IgD-negative memory B cell (primary cell): Measurements from ENCODE around the gene ZNF580. TPM values are rescaled to one million over a fixed set of nuclear protein-coding genes. Genes with fewer than 3 reads are reported as not detected.

Experiments
- H3K27ac Mint-ChIP-seq, 3 donors: one replicate each; pipeline ENCODE4 v1.8.0; 2020 to 2022; ENCODE audit warnings: mild to moderate bottlenecking in 3 of 3, mixed read lengths in 3 of 3, moderate library complexity in 1 of 3
- H3K27me3 Mint-ChIP-seq: one replicate; pipeline ENCODE4 v1.8.0; 2021; ENCODE audit warnings: mixed read lengths
- H3K36me3 Mint-ChIP-seq: one replicate; pipeline ENCODE4 v1.8.0; 2020; ENCODE audit warnings: mild to moderate bottlenecking, mixed read lengths
- H3K4me1 Mint-ChIP-seq, 3 donors: one replicate each; pipeline ENCODE4 v1.8.0; 2020 to 2022; ENCODE audit warnings: mixed read lengths in 3 of 3, mild to moderate bottlenecking in 1 of 3
- H3K4me3 Mint-ChIP-seq, 4 donors: one replicate each; pipeline ENCODE4 v1.8.0; 2020 to 2022; ENCODE audit warnings: mild to moderate bottlenecking in 4 of 4, mixed read lengths in 4 of 4, moderate library complexity in 3 of 4
- H3K9me3 Mint-ChIP-seq, 3 donors: one replicate each; pipeline ENCODE4 v1.8.0; 2020 to 2021; ENCODE audit warnings: mixed read lengths in 3 of 3, mild to moderate bottlenecking in 1 of 3
- polyA plus RNA-seq: library from polyadenylated mRNA; unstranded; fragments of 300-500 nt; fragmentation: Illumina TruSeq; gene quantifications from one replicate; pipeline ENCODE4 v1.2.3, GENCODE V29; 2021

The ZNF580 gene
- polyA plus RNA-seq, 1 donor from 2014 or later = 38.4 TPM

GRCh38 chr19:55601084-55601483, 39.7 kb upstream of the ZNF580 start:
- peaks cover 4 to 19% (median 17%) of the 10 kb centered on the region in 3 donors for H3K4me1 Mint-ChIP-seq
- peaks cover 0 to 5% (median 0%) of the 10 kb centered on the region in 3 donors for H3K9me3 Mint-ChIP-seq
- peak overlapping the region; percentile 79 to 93 (median 89) for H3K4me3 Mint-ChIP-seq
- peak overlapping the region; percentile 43 to 91 (median 89) for H3K27ac Mint-ChIP-seq
- peaks cover 6% of the 10 kb centered on the region for H3K36me3 Mint-ChIP-seq
- no peaks in the 10 kb centered on the region for H3K27me3 Mint-ChIP-seq

GRCh38 chr19:55602104-55603001, 38.4 kb upstream of the ZNF580 start:
- Mint-ChIP-seq H3K4me3 (peak overlapping the region in 2 of 4 donors; percentile 16 to 93), H3K27me3 (no peaks in the 10 kb centered on the region), H3K4me1 (peaks cover 8 to 30% (median 27%) of the 10 kb centered on the region in 3 donors), H3K27ac (peak overlapping the region in 1 of 3 donors; percentile 89), H3K36me3 (peaks cover 3% of the 10 kb centered on the region), H3K9me3 (peaks cover 0 to 5% (median 0%) of the 10 kb centered on the region in 3 donors)

- peaks cover 13 to 34% (median 34%) of the 10 kb centered on the region in 3 donors for H3K4me1 Mint-ChIP-seq
- peaks cover 0 to 5% (median 0%) of the 10 kb centered on the region in 3 donors for H3K9me3 Mint-ChIP-seq
- no peaks in the 10 kb centered on the region for H3K27me3 Mint-ChIP-seq
- peak overlapping the region in 2 of 4 donors; percentile 47 to 72 for H3K4me3 Mint-ChIP-seq
- peaks cover 3% of the 10 kb centered on the region for H3K36me3 Mint-ChIP-seq
- peak overlapping the region in 2 of 3 donors; percentile 11 to 47 for H3K27ac Mint-ChIP-seq
Measured at GRCh38 chr19:55603115-55603514, 37.7 kb upstream of the ZNF580 start.

GRCh38 chr19:55603581-55604292, 37.1 kb upstream of the ZNF580 start:
- peak overlapping the region in 2 of 3 donors; percentile 47 to 91 for H3K27ac Mint-ChIP-seq
- peak overlapping the region in 3 of 4 donors; percentile 9 to 93 (median 47) for H3K4me3 Mint-ChIP-seq
- H3K9me3 Mint-ChIP-seq = peaks cover 0 to 2% (median 0%) of the 10 kb centered on the region in 3 donors
- H3K27me3 Mint-ChIP-seq = no peaks in the 10 kb centered on the region
- peaks cover 13 to 36% (median 35%) of the 10 kb centered on the region in 3 donors for H3K4me1 Mint-ChIP-seq
- no peaks in the 10 kb centered on the region for H3K36me3 Mint-ChIP-seq

- peak overlapping the region; percentile 85 to 96 (median 90) for H3K4me3 Mint-ChIP-seq
- no peaks in the 10 kb centered on the region for H3K36me3 Mint-ChIP-seq
- H3K9me3 Mint-ChIP-seq = no peaks in the 10 kb centered on the region
- H3K4me1 Mint-ChIP-seq = peaks cover 17 to 40% (median 33%) of the 10 kb centered on the region in 3 donors
- H3K27me3 Mint-ChIP-seq = no peaks in the 10 kb centered on the region
- peak overlapping the region; percentile 91 to 93 (median 92) for H3K27ac Mint-ChIP-seq
Measured at GRCh38 chr19:55605207-55605636, 35.6 kb upstream of the ZNF580 start.

GRCh38 chr19:55605637-55606470, 34.9 kb upstream of the ZNF580 start, which contains the start of gene ZNF865:
Gene ZNF865 (plus strand): TSS chr19:55605647. CDS start chr19:55613619, 7,972 bp downstream.
- Mint-ChIP-seq H3K36me3 (no peaks in the 10 kb centered on the region), H3K27me3 (no peaks in the 10 kb centered on the region), H3K4me3 (peak within 1 kb of the TSS; percentile 87 to 99 (median 96)), H3K9me3 (no peaks in the 10 kb centered on the region), H3K27ac (peak within 1 kb of the TSS; percentile 91 to 95 (median 93)), H3K4me1 (peaks cover 17 to 43% (median 37%) of the 10 kb centered on the region in 3 donors)

GRCh38 chr19:55606471-55606787, 34.4 kb upstream of the ZNF580 start:
- peaks cover 13 to 43% (median 37%) of the 10 kb centered on the region in 3 donors for H3K4me1 Mint-ChIP-seq
- peak overlapping the region; percentile 91 to 95 (median 93) for H3K27ac Mint-ChIP-seq
- no peaks in the 10 kb centered on the region for H3K27me3 Mint-ChIP-seq
- no peaks in the 10 kb centered on the region for H3K9me3 Mint-ChIP-seq
- H3K36me3 Mint-ChIP-seq = no peaks in the 10 kb centered on the region
- peak overlapping the region; percentile 87 to 99 (median 96) for H3K4me3 Mint-ChIP-seq

GRCh38 chr19:55606817-55607216, 34.0 kb upstream of the ZNF580 start:
- H3K36me3 Mint-ChIP-seq = no peaks in the 10 kb centered on the region
- H3K27me3 Mint-ChIP-seq = no peaks in the 10 kb centered on the region
- H3K4me3 Mint-ChIP-seq = peak overlapping the region in 3 of 4 donors; percentile 45 to 87 (median 61)
- H3K4me1 Mint-ChIP-seq = peaks cover 13 to 44% (median 38%) of the 10 kb centered on the region in 3 donors
- no peaks in the 10 kb centered on the region for H3K9me3 Mint-ChIP-seq
- H3K27ac Mint-ChIP-seq = peak overlapping the region; percentile 84 to 93 (median 91)

GRCh38 chr19:55609326-55609725, 31.5 kb upstream of the ZNF580 start:
- Mint-ChIP-seq H3K27ac (no peak overlapping the region), H3K27me3 (no peaks in the 10 kb centered on the region), H3K4me3 (no peak overlapping the region), H3K4me1 (peaks cover 20 to 54% (median 41%) of the 10 kb centered on the region in 3 donors), H3K36me3 (no peaks in the 10 kb centered on the region), H3K9me3 (no peaks in the 10 kb centered on the region)

GRCh38 chr19:55611300-55611982, 29.4 kb upstream of the ZNF580 start:
- Mint-ChIP-seq H3K36me3 (no peaks in the 10 kb centered on the region), H3K9me3 (no peaks in the 10 kb centered on the region), H3K4me1 (peaks cover 20 to 43% (median 31%) of the 10 kb centered on the region in 3 donors), H3K27me3 (no peaks in the 10 kb centered on the region), H3K27ac (peak overlapping the region in 1 of 3 donors; percentile 59), H3K4me3 (peak overlapping the region in 1 of 4 donors; percentile 54)

- H3K4me1 Mint-ChIP-seq = peaks cover 15 to 37% (median 26%) of the 10 kb centered on the region in 3 donors
- H3K4me3 Mint-ChIP-seq = peak overlapping the region in 3 of 4 donors; percentile 10 to 54 (median 46)
- no peaks in the 10 kb centered on the region for H3K36me3 Mint-ChIP-seq
- H3K27me3 Mint-ChIP-seq = no peaks in the 10 kb centered on the region
- H3K9me3 Mint-ChIP-seq = no peaks in the 10 kb centered on the region
- peak overlapping the region in 1 of 3 donors; percentile 59 for H3K27ac Mint-ChIP-seq
Measured at GRCh38 chr19:55611983-55612645, 28.7 kb upstream of the ZNF580 start.

- H3K9me3 Mint-ChIP-seq = no peaks in the 10 kb centered on the region
Measured at GRCh38 chr19:55613396-55613795, 27.4 kb upstream of the ZNF580 start.

More at GRCh38 chr19:55613396-55613795, 27.4 kb upstream of the ZNF580 start:
- Mint-ChIP-seq H3K27ac (no peak overlapping the region), H3K4me1 (peaks cover 11 to 32% (median 16%) of the 10 kb centered on the region in 3 donors), H3K4me3 (no peak overlapping the region), H3K27me3 (no peaks in the 10 kb centered on the region), H3K36me3 (no peaks in the 10 kb centered on the region)
